GM23338 (cell line): ENCODE results near the gene TBC1D9.

ENCODE experiments used
- CREB1 ChIP-seq: fragments of 250-450 bp; sonication (Bioruptor Pico); IDR thresholded peaks from 2 replicates; pipeline ENCODE4 v1.5.0; 2020; ENCODE audit warnings: low read depth, mild to moderate bottlenecking, moderate library complexity
- EZH2 ChIP-seq: fragments of 200-600 bp; sonication (generic); IDR thresholded peaks from one replicate; pipeline ENCODE4 v1.8.0; 2017; ENCODE audit warnings: antibody characterized with exemption, mild to moderate bottlenecking, low read depth; ENCODE audit not compliant: unreplicated experiment
- EZH2phosphoT487 ChIP-seq: fragments of 200-600 bp; sonication (generic); IDR thresholded peaks from one replicate; pipeline ENCODE4 v1.8.1; 2018; ENCODE audit warnings: antibody characterized with exemption; ENCODE audit not compliant: unreplicated experiment
- JUNB ChIP-seq: IDR thresholded peaks from one replicate; pipeline ENCODE4 v1.6.1; 2016; ENCODE audit warnings: antibody characterized with exemption; ENCODE audit not compliant: unreplicated experiment
- POLR2AphosphoS5 ChIP-seq: IDR thresholded peaks from 2 replicates; pipeline ENCODE4 v1.6.1; 2016; ENCODE audit warnings: antibody characterized with exemption, low read depth
- STAT1 ChIP-seq: IDR thresholded peaks from one replicate; pipeline ENCODE4 v1.6.1; 2016; ENCODE audit warnings: antibody characterized with exemption; ENCODE audit not compliant: unreplicated experiment
- ZNF114 ChIP-seq: fragments of 250-450 bp; sonication (Bioruptor Pico); IDR thresholded peaks from 2 replicates; pipeline ENCODE4 v1.5.0; 2020; ENCODE audit warnings: mild to moderate bottlenecking, moderate library complexity
- ZNF331 ChIP-seq: fragments of 250-450 bp; sonication (Bioruptor Pico); IDR thresholded peaks from 2 replicates; pipeline ENCODE4 v1.5.0; 2020; ENCODE audit warnings: low read depth, mild to moderate bottlenecking, moderate library complexity
- TF ChIP-seq, protein P1 (sequence below), 2 experiments: fragments of 200-600 bp in 1 of 2; sonication (generic) in 1 of 2; conservative IDR thresholded peaks; 2 replicates each; pipeline versions ENCODE4 v1.5.1 to v1.6.1; 2016 to 2017; ENCODE audit warnings: antibody characterized with exemption in 2 of 2, low read depth in 2 of 2, mild to moderate bottlenecking in 2 of 2, moderate library complexity in 1 of 2
- TF ChIP-seq, protein P2 (sequence below): IDR thresholded peaks from one replicate; pipeline ENCODE4 v1.6.1; 2018; ENCODE audit warnings: antibody characterized with exemption; ENCODE audit not compliant: unreplicated experiment
- TF ChIP-seq, protein P3 (sequence below): fragments of 250-450 bp; sonication (Bioruptor Pico); IDR thresholded peaks from 2 replicates; pipeline ENCODE4 v1.5.0; 2020; ENCODE audit warnings: mild to moderate bottlenecking, moderate library complexity

DNA sequence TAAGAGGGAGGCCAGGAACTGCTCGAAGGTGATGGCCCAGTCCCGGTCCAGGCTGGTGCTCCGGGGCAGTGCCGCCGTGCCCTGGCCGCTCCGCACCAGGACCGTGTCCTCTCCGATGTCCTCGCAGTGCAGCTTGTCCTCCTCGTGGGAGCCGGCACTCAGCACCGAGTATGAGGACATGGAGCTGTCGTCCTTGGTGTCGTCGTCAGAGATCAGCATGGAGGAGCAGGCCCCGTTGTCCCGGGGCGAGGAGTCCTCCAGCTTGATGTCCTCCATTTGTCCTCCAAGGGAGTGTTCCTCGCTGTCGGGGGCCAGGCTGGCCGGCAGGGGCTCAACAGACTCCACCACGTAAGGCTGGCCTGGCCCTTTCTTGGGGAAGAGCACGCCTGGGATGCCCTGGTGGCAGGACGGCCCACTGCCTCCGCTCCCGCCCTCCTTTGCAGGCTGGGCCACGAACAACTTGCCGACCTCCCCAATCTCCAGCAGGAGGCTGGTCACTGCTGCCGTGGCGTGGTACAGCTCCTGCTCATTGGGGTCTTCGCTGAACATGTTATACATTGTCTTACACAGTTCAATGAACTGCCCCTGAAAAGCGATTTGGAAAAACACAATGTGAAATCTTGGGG, 133.7 kb downstream of the TBC1D9 start:
- TF ChIP-seq, protein P1, sequence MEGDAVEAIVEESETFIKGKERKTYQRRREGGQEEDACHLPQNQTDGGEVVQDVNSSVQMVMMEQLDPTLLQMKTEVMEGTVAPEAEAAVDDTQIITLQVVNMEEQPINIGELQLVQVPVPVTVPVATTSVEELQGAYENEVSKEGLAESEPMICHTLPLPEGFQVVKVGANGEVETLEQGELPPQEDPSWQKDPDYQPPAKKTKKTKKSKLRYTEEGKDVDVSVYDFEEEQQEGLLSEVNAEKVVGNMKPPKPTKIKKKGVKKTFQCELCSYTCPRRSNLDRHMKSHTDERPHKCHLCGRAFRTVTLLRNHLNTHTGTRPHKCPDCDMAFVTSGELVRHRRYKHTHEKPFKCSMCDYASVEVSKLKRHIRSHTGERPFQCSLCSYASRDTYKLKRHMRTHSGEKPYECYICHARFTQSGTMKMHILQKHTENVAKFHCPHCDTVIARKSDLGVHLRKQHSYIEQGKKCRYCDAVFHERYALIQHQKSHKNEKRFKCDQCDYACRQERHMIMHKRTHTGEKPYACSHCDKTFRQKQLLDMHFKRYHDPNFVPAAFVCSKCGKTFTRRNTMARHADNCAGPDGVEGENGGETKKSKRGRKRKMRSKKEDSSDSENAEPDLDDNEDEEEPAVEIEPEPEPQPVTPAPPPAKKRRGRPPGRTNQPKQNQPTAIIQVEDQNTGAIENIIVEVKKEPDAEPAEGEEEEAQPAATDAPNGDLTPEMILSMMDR (conservative IDR thresholded peaks at IDR 0.05; ENCODE audit: low read depth in 2 of 2) = no peak
- TF ChIP-seq EZH2phosphoT487 (no peak), POLR2AphosphoS5 (no peak), EZH2 (no peak), JUNB (no peak), STAT1 (no peak), ZNF114 (no peak), CREB1 (CRISPR knock-in tag) (no peak), ZNF331 (CRISPR knock-in tag) (no peak)
- TF ChIP-seq, protein P2, sequence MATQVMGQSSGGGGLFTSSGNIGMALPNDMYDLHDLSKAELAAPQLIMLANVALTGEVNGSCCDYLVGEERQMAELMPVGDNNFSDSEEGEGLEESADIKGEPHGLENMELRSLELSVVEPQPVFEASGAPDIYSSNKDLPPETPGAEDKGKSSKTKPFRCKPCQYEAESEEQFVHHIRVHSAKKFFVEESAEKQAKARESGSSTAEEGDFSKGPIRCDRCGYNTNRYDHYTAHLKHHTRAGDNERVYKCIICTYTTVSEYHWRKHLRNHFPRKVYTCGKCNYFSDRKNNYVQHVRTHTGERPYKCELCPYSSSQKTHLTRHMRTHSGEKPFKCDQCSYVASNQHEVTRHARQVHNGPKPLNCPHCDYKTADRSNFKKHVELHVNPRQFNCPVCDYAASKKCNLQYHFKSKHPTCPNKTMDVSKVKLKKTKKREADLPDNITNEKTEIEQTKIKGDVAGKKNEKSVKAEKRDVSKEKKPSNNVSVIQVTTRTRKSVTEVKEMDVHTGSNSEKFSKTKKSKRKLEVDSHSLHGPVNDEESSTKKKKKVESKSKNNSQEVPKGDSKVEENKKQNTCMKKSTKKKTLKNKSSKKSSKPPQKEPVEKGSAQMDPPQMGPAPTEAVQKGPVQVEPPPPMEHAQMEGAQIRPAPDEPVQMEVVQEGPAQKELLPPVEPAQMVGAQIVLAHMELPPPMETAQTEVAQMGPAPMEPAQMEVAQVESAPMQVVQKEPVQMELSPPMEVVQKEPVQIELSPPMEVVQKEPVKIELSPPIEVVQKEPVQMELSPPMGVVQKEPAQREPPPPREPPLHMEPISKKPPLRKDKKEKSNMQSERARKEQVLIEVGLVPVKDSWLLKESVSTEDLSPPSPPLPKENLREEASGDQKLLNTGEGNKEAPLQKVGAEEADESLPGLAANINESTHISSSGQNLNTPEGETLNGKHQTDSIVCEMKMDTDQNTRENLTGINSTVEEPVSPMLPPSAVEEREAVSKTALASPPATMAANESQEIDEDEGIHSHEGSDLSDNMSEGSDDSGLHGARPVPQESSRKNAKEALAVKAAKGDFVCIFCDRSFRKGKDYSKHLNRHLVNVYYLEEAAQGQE = no peak
- TF ChIP-seq, protein P3, sequence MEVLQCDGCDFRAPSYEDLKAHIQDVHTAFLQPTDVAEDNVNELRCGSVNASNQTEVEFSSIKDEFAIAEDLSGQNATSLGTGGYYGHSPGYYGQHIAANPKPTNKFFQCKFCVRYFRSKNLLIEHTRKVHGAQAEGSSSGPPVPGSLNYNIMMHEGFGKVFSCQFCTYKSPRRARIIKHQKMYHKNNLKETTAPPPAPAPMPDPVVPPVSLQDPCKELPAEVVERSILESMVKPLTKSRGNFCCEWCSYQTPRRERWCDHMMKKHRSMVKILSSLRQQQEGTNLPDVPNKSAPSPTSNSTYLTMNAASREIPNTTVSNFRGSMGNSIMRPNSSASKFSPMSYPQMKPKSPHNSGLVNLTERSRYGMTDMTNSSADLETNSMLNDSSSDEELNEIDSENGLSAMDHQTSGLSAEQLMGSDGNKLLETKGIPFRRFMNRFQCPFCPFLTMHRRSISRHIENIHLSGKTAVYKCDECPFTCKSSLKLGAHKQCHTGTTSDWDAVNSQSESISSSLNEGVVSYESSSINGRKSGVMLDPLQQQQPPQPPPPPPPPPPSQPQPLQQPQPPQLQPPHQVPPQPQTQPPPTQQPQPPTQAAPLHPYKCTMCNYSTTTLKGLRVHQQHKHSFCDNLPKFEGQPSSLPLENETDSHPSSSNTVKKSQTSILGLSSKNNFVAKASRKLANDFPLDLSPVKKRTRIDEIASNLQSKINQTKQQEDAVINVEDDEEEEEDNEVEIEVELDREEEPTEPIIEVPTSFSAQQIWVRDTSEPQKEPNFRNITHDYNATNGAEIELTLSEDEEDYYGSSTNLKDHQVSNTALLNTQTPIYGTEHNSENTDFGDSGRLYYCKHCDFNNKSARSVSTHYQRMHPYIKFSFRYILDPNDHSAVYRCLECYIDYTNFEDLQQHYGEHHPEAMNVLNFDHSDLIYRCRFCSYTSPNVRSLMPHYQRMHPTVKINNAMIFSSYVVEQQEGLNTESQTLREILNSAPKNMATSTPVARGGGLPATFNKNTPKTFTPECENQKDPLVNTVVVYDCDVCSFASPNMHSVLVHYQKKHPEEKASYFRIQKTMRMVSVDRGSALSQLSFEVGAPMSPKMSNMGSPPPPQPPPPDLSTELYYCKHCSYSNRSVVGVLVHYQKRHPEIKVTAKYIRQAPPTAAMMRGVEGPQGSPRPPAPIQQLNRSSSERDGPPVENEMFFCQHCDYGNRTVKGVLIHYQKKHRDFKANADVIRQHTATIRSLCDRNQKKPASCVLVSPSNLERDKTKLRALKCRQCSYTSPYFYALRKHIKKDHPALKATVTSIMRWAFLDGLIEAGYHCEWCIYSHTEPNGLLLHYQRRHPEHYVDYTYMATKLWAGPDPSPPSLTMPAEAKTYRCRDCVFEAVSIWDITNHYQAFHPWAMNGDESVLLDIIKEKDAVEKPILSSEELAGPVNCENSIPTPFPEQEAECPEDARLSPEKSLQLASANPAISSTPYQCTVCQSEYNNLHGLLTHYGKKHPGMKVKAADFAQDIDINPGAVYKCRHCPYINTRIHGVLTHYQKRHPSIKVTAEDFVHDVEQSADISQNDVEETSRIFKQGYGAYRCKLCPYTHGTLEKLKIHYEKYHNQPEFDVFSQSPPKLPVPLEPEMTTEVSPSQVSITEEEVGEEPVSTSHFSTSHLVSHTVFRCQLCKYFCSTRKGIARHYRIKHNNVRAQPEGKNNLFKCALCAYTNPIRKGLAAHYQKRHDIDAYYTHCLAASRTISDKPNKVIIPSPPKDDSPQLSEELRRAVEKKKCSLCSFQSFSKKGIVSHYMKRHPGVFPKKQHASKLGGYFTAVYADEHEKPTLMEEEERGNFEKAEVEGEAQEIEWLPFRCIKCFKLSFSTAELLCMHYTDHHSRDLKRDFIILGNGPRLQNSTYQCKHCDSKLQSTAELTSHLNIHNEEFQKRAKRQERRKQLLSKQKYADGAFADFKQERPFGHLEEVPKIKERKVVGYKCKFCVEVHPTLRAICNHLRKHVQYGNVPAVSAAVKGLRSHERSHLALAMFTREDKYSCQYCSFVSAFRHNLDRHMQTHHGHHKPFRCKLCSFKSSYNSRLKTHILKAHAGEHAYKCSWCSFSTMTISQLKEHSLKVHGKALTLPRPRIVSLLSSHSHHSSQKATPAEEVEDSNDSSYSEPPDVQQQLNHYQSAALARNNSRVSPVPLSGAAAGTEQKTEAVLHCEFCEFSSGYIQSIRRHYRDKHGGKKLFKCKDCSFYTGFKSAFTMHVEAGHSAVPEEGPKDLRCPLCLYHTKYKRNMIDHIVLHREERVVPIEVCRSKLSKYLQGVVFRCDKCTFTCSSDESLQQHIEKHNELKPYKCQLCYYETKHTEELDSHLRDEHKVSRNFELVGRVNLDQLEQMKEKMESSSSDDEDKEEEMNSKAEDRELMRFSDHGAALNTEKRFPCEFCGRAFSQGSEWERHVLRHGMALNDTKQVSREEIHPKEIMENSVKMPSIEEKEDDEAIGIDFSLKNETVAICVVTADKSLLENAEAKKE = no peak
